GM12865 (cell line): ENCODE data around the gene EPB41L5.
A peak's percentile ranks its signal among the peaks of the same experiment; 100 is the strongest.
"Not testable (repeated sequence)": the region's sequence is repeated elsewhere in the genome, so short reads cannot be mapped to it uniquely, and the experiment has no call there.

ENCODE experiments used
- DNase-seq: peaks from one replicate; pipeline ENCODE4 v3.0.0; 2010; ENCODE audit warnings: low read depth
- H3K4me3 ChIP-seq: 2 replicates; pipeline ENCODE4 v1.5.1; 2011; ENCODE audit warnings: mild to moderate bottlenecking, low read depth, low read length, control low read depth
- CTCF ChIP-seq: IDR thresholded peaks from 2 replicates; pipeline ENCODE4 v1.5.1; 2011; ENCODE audit warnings: low read length, control low read depth, low read depth, inconsistent platforms; ENCODE audit not compliant: insufficient read depth; ENCODE audit errors: missing control alignments

EPB41L5 gene

GRCh38 chr2:120012771-120013596 is at the start of gene EPB41L5:
TSS of gene EPB41L5 (plus strand) at chr2:120013077. CDS start at chr2:120019085, 6,008 bp downstream.
- no peak for TF ChIP-seq CTCF
- H3K4me3 ChIP-seq = peak within 1 kb of the TSS; percentile 61
- peak; percentile 91 for DNase-seq

GRCh38 chr2:119981896-119982295 is 31.0 kb upstream of the EPB41L5 start:
- no peak for DNase-seq
- TF ChIP-seq CTCF = no peak
- no peak overlapping the region for H3K4me3 ChIP-seq

GRCh38 chr2:119982506-119982905 is 30.4 kb upstream of the EPB41L5 start:
- TF ChIP-seq CTCF = no peak
- H3K4me3 ChIP-seq = no peak overlapping the region
- no peak for DNase-seq

GRCh38 chr2:119983108-119983507 is 29.8 kb upstream of the EPB41L5 start:
- no peak overlapping the region for H3K4me3 ChIP-seq
- no peak for DNase-seq
- TF ChIP-seq CTCF = no peak

- DNase-seq = no peak
- H3K4me3 ChIP-seq = no peak overlapping the region
- no peak for TF ChIP-seq CTCF
Observed at GRCh38 chr2:119996148-119996547, 16.7 kb upstream of the EPB41L5 start.

GRCh38 chr2:119996896-119997891 is 15.7 kb upstream of the EPB41L5 start:
- not testable (repeated sequence) for H3K4me3 ChIP-seq, DNase-seq

GRCh38 chr2:120001471-120001870 is 11.4 kb upstream of the EPB41L5 start:
- TF ChIP-seq CTCF = no peak
- DNase-seq = no peak
- H3K4me3 ChIP-seq = no peak overlapping the region
